WERI-Rb-1 (cell line): ENCODE measurements around the gene VCL.
A peak's percentile ranks its signal among the peaks of the same experiment; 100 is the strongest.

Experiments
- DNase-seq: peaks from one replicate; pipeline ENCODE4 v3.0.0-alpha.2; 2020
- H3K27ac ChIP-seq: fragments of 250-450 bp; sonication (Bioruptor Pico); 2 replicates; pipeline ENCODE4 v1.5.1; 2020; ENCODE audit warnings: mild to moderate bottlenecking, moderate library complexity
- H3K27me3 ChIP-seq: fragments of 250-450 bp; sonication (Bioruptor Pico); 2 replicates; pipeline ENCODE4 v1.5.1; 2021; ENCODE audit warnings: mild to moderate bottlenecking, low read depth, moderate library complexity; ENCODE audit not compliant: insufficient read depth, severe bottlenecking
- H3K36me3 ChIP-seq: fragments of 250-450 bp; sonication (Bioruptor Pico); 2 replicates; pipeline ENCODE4 v1.5.1; 2020; ENCODE audit warnings: mild to moderate bottlenecking, moderate library complexity
- H3K4me3 ChIP-seq: 2 replicates; pipeline ENCODE4 v1.5.1; 2011; ENCODE audit warnings: low read depth, mild to moderate bottlenecking, control low read depth, low read length
- H3K9me3 ChIP-seq: fragments of 250-450 bp; sonication (Bioruptor Pico); 2 replicates; pipeline ENCODE4 v1.5.1; 2021; ENCODE audit warnings: mild to moderate bottlenecking, moderate library complexity; ENCODE audit not compliant: severe bottlenecking
- TF ChIP-seq, protein P1 (sequence below): IDR thresholded peaks from 2 replicates; pipeline ENCODE4 v1.5.1; 2011; ENCODE audit warnings: low read depth, mild to moderate bottlenecking, control low read depth, inconsistent platforms, low read length

Gene VCL

DNA sequence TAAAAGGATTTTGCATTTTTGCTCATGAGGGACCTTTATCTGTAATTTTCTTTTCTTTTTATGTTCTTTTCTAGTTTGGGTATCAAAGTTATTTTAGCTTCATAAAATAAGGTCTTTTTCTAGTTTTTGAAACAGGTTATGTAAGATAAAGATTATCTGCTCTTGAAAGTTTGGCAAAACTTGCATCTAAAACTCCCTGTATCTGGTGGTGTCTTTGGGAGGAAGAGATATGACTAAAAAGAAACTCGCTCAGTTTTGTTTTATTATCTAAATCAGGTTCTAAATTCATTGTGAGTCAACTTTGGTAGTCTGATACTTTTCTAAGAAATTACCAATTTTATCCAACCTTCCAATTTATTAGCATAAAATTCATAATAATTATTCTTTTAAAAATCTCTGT is 55.1 kb downstream of the VCL start:
- TF ChIP-seq, protein P1, sequence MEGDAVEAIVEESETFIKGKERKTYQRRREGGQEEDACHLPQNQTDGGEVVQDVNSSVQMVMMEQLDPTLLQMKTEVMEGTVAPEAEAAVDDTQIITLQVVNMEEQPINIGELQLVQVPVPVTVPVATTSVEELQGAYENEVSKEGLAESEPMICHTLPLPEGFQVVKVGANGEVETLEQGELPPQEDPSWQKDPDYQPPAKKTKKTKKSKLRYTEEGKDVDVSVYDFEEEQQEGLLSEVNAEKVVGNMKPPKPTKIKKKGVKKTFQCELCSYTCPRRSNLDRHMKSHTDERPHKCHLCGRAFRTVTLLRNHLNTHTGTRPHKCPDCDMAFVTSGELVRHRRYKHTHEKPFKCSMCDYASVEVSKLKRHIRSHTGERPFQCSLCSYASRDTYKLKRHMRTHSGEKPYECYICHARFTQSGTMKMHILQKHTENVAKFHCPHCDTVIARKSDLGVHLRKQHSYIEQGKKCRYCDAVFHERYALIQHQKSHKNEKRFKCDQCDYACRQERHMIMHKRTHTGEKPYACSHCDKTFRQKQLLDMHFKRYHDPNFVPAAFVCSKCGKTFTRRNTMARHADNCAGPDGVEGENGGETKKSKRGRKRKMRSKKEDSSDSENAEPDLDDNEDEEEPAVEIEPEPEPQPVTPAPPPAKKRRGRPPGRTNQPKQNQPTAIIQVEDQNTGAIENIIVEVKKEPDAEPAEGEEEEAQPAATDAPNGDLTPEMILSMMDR = no peak
- no peak for DNase-seq
- H3K27ac ChIP-seq = no peak overlapping the region

DNA sequence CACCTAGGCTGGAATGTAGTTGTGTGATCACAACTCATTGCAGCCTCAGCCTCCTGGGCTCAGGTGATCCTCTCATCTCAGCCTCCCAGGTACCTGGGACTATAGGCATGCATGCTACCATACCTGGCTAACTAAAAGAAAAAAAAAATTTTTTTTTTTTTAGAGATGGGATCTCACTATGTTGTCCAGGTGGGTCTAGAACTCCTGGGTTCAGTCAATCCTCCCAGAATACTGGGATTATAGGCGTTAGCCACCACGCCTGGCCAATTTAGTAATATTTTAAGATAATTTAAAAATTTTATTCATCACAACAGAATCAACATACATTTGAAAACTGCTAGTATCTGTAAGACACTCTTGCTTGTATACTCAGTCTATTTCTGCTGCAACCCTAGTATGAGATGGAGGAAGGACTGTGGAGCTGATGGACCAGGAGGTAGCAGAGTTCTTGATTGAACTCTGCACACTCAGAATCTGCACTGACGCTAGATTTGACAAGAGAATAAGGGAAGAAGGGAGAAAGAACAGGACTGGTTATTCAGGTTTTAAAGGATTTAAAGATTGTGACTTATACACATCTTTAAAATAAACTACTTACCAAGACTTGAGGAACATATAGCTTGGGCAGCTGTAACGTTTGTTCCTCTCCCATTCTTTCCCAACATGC is 57.6 kb downstream of the VCL start:
- Histone ChIP-seq H3K36me3 (no peaks in the 10 kb centered on the region), H3K27me3 (no peaks in the 10 kb centered on the region), H3K4me3 (no peak overlapping the region), H3K9me3 (no peaks in the 10 kb centered on the region), H3K27ac (no peak overlapping the region)
- TF ChIP-seq, protein P1 = no peak
- DNase-seq = no peak

More for the DNA sequence above, 55.1 kb downstream of the VCL start:
- Histone ChIP-seq H3K9me3 (no peaks in the 10 kb centered on the region), H3K27me3 (no peaks in the 10 kb centered on the region), H3K4me3 (no peak overlapping the region), H3K36me3 (no peaks in the 10 kb centered on the region)

DNA sequence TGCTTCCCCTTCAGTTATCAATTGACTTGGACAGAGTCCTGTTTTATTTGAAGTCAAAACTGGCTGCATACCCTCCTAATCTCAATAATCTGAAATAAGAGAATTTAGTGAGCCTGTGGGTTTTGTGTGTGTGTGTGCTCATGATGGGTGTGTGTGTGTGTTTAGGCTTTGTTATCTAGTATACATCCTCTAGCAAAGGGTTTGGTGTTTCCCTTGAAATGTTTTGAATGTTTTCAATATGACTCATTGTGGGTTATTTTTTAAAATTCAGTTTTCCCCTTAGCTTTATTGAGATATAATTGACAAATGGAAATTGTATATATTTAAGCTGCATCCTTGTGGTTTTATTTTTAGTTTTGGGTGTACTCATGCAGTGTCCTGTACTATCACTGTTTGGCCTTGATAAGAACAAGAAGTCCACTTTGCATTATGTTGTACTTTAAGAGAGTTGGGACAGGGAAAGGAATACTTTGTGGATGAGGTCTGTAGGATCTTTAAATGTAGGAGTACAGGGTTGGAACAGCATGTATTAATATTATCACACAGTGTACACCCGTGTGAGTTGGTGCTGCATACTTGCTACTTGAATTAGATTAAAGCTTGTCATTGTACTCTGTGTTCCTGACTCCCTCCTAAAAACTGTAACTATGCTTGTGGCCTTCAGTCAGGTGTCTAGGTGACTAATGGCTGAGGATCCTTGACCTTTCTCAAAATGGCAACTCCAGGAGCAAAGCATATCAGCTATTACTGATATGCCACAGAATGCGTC is 58.3 kb downstream of the VCL start:
- TF ChIP-seq, protein P1 = no peak
- Histone ChIP-seq H3K36me3 (no peaks in the 10 kb centered on the region), H3K27ac (no peak overlapping the region), H3K4me3 (no peak overlapping the region), H3K9me3 (no peaks in the 10 kb centered on the region), H3K27me3 (no peaks in the 10 kb centered on the region)
- DNase-seq = no peak

DNA sequence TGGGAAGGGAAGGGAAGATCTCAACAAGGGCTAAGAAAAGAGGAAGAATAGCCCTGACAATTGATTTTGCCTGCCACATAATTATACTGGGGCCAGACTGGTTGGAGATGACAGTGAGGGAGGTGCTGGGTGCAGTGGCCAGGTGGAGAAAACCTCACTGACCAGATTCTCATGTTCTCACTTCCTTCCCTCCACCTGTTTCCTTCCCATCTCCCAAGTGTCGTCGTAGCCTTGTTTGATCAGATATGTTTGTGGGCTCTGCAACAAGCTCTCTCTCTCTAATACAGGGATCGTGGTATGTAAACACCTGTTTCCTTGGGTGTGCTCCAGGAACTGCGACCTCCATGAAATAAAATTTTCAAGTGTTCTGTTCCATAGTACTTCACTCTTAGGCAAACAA is 60.2 kb downstream of the VCL start:
- no peaks in the 10 kb centered on the region; the same call in 1 of the 2 replicates for H3K36me3 ChIP-seq
- no peaks in the 10 kb centered on the region for H3K9me3 ChIP-seq
- H3K27me3 ChIP-seq = no peaks in the 10 kb centered on the region
- TF ChIP-seq, protein P1 = no peak
- no peak overlapping the region for H3K27ac ChIP-seq
- DNase-seq = no peak
- no peak overlapping the region for H3K4me3 ChIP-seq

DNA sequence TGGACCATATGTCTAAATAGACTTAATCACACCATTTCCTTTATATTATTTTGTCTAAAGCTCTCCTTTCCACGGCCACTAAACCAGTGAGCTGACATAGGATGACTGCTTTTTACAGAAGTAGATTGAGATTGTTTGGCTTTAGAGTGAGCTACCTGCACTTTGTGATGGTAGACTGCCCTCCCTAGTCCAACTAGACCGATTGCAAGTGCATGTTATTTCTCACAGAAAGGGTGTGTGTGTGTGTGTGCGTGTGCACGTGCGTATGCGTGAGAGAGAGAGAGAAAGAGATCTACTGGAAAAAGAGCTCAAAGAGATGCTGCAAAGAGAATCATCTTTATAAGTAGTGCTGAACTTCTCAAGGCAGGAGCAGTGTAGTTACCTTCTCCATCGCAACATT is 60.7 kb downstream of the VCL start:
- TF ChIP-seq, protein P1 = peak; percentile 27; the same call in 1 of the 2 replicates
- Histone ChIP-seq H3K9me3 (no peaks in the 10 kb centered on the region), H3K27ac (no peak overlapping the region), H3K27me3 (no peaks in the 10 kb centered on the region), H3K36me3 (no peaks in the 10 kb centered on the region; the same call in 1 of the 2 replicates), H3K4me3 (no peak overlapping the region)
- peak; percentile 27 for DNase-seq
